Loucy (cell line): ENCODE results near the gene COL27A1.

Experiments
- EZH2phosphoT487 ChIP-seq: fragments of 200-600 bp; IDR thresholded peaks from 2 replicates; pipeline ENCODE4 v1.6.1; 2018; ENCODE audit warnings: antibody characterized with exemption, mild to moderate bottlenecking, moderate library complexity, borderline replicate concordance
- TF ChIP-seq, protein P1 (sequence below): fragments of 200-600 bp; sonication (generic); conservative IDR thresholded peaks from 2 replicates; pipeline ENCODE4 v1.5.1; 2014; ENCODE audit warnings: mild to moderate bottlenecking, antibody characterized with exemption, low read length

DNA sequence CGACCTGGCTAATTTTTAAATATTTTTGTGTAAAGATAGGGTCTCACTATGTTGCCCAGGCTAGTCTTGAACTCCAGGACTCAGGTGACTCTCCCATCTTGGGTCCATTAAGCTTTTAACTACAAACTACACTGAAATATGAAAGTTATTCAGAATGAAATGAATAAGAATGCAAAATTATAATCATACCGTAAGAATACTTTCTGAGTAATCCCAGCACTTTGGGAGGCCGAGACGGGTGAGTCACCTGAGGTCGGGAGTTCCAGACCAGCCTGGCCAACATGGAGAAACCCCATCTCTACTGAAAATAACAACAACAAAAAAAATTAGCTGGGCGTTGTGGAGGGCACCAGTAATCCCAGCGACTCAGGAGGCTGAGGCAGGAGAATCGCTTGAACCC lies 166.4 kb downstream of the COL27A1 start:
- TF ChIP-seq, protein P1, sequence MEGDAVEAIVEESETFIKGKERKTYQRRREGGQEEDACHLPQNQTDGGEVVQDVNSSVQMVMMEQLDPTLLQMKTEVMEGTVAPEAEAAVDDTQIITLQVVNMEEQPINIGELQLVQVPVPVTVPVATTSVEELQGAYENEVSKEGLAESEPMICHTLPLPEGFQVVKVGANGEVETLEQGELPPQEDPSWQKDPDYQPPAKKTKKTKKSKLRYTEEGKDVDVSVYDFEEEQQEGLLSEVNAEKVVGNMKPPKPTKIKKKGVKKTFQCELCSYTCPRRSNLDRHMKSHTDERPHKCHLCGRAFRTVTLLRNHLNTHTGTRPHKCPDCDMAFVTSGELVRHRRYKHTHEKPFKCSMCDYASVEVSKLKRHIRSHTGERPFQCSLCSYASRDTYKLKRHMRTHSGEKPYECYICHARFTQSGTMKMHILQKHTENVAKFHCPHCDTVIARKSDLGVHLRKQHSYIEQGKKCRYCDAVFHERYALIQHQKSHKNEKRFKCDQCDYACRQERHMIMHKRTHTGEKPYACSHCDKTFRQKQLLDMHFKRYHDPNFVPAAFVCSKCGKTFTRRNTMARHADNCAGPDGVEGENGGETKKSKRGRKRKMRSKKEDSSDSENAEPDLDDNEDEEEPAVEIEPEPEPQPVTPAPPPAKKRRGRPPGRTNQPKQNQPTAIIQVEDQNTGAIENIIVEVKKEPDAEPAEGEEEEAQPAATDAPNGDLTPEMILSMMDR = no peak
- no peak for TF ChIP-seq EZH2phosphoT487
